Left hindlimb (tissue), 1 donor: ENCODE results near the gene SH3RF3.

Source experiments
- DNase-seq: peaks from one replicate; pipeline ENCODE4 v3.0.0-alpha.2; 2018

SH3RF3 gene

GRCh38 chr2:109442715-109443319 is 313.8 kb downstream of the SH3RF3 start:
- DNase-seq = no peak

GRCh38 chr2:109444916-109445315 is 315.9 kb downstream of the SH3RF3 start:
- no peak for DNase-seq

- peak; percentile 14 for DNase-seq
Measured at GRCh38 chr2:109446278-109447131, 317.5 kb downstream of the SH3RF3 start.

GRCh38 chr2:109447251-109447661 is 318.3 kb downstream of the SH3RF3 start:
- DNase-seq = peak; percentile 41

GRCh38 chr2:109447776-109448175 is 318.8 kb downstream of the SH3RF3 start:
- peak; percentile 28 for DNase-seq

- DNase-seq = peak; percentile 2
Measured at GRCh38 chr2:109448207-109448606, 319.2 kb downstream of the SH3RF3 start.

- DNase-seq = peak; percentile 44
Measured at GRCh38 chr2:109448946-109449788, 320.2 kb downstream of the SH3RF3 start.

- peak; percentile 28 for DNase-seq
Measured at GRCh38 chr2:109450574-109451273, 321.7 kb downstream of the SH3RF3 start.

- DNase-seq = peak; percentile 22
Measured at GRCh38 chr2:109451671-109452070, 322.7 kb downstream of the SH3RF3 start.

GRCh38 chr2:109452318-109453305 is 323.6 kb downstream of the SH3RF3 start:
- DNase-seq = peak; percentile 25

GRCh38 chr2:109453371-109453995 is 324.5 kb downstream of the SH3RF3 start:
- DNase-seq = peak; percentile 10

GRCh38 chr2:109454304-109454703 is 325.3 kb downstream of the SH3RF3 start:
- DNase-seq = peak; percentile 6

- DNase-seq = peak; percentile 12
Measured at GRCh38 chr2:109454765-109455394, 325.9 kb downstream of the SH3RF3 start.

GRCh38 chr2:109455731-109456691 is 327.0 kb downstream of the SH3RF3 start:
- DNase-seq = peak; percentile 17

- peak; percentile 2 for DNase-seq
Measured at GRCh38 chr2:109456776-109457175, 327.8 kb downstream of the SH3RF3 start.

- DNase-seq = no peak
Measured at GRCh38 chr2:109457366-109457765, 328.4 kb downstream of the SH3RF3 start.

GRCh38 chr2:109457794-109458193 is 328.8 kb downstream of the SH3RF3 start:
- DNase-seq = peak; percentile 23

- DNase-seq = no peak
Measured at GRCh38 chr2:109458512-109458911, 329.5 kb downstream of the SH3RF3 start.

GRCh38 chr2:109459485-109459884 is 330.5 kb downstream of the SH3RF3 start:
- DNase-seq = peak; percentile 34
